Measurements from ENCODE around the gene SMOC1.

Gene SMOC1

GRCh38 chr14:69861025-69861569, 18.1 kb upstream of the SMOC1 start:
- no peak for DNase-seq (ENCODE audit: low read depth in 3 of 3)

DNA sequence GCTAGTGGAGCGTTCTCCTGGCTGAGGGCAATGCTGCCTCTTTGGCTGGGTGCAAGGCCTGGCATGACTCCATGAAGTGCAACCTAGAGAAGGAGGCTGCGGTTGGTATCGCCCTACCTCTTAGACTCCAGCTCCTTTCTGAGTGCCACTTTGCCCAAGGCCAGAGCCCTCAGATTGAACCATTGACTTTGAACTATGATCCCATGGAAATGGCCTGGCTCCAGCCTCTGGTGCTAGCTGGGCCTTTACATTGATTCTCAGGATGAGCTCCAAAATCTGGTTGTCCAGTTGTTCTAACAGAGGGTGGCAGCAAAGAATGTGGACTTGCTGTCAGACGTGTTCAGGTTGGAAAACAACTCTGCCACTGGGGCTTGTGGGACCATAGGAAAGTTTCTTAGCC, 16.1 kb upstream of the SMOC1 start:
- DNase-seq (ENCODE audit: low read depth in 3 of 3) = no peak

- no peak for DNase-seq (ENCODE audit: low read depth in 3 of 3)
Measured at GRCh38 chr14:69865701-69866365, 13.4 kb upstream of the SMOC1 start.

- DNase-seq (ENCODE audit: low read depth in 3 of 3) = no peak
Measured at GRCh38 chr14:69868363-69868963, 10.8 kb upstream of the SMOC1 start.

DNA sequence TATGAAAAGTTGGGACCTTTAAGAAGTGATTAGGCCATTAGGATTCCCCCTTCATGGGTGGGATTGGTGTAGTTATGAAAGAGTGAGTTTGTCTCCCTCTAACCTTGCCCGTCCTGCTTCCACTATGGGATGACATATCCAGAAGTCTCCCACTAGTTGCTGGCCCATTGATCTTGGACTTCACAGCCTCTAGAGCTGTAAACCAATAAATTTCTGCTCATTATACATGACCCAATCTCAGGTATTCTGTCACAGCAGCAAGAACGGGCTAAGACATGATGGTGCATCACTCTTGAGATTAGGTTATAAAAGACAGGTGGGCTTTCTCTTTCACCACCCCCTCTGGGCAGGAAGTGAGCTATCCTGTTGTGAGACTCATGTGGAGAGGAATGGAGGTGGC, 8.6 kb upstream of the SMOC1 start:
- no peak for DNase-seq (ENCODE audit: low read depth in 3 of 3)

GRCh38 chr14:69873877-69874780, 5.1 kb upstream of the SMOC1 start:
- no peak for DNase-seq (ENCODE audit: low read depth in 3 of 3)

GRCh38 chr14:69876221-69876847, 2.9 kb upstream of the SMOC1 start:
- DNase-seq (ENCODE audit: low read depth in 3 of 3) = no peak

DNA sequence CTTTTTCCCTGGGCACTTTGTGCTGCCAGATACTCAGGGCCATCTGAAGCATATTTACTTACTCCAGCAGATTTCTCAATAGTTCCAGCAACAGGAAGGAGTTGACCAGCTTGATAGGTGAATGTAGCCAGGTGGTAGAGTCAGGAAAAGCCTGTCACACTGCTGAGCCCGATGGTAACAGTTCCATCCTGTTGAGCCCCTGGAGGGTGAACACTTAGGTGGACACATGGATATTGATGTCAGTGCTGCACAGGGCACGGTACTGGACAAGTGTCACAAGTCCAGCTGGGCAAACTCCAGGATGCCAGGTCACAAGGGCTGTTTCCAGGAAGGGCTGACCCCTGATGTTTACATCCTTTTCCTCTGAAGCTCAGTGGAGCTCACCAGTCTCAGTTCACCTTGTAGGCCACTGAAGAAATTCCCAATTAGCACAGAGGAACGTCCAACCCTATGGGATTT, 2.3 kb upstream of the SMOC1 start:
- no peak for DNase-seq (ENCODE audit: low read depth in 3 of 3)

GRCh38 chr14:69877492-69877891, 1.7 kb upstream of the SMOC1 start:
- DNase-seq (ENCODE audit: low read depth in 3 of 3) = no peak

DNA sequence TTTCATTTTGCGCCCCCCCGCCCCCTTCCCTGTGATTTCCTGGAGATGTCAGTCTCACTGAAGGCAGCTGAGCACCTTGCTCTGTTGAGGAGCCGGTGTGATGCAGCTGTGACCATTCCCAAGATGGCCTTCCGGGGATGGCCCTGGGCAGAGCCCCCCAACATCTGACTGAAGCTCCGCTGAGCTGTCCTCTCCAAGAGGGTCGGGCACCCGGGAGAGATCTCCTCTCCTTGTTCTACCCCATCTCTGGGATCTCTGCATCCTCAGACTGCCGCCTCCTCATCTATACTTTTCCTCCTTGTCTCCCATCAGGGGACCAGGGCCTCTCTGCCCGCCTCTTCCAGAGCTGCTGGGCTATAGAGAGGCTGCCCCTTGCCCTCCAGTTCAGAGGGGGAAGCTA, 965 bp upstream of the SMOC1 start:
- DNase-seq (ENCODE audit: low read depth in 3 of 3) = no peak

DNA sequence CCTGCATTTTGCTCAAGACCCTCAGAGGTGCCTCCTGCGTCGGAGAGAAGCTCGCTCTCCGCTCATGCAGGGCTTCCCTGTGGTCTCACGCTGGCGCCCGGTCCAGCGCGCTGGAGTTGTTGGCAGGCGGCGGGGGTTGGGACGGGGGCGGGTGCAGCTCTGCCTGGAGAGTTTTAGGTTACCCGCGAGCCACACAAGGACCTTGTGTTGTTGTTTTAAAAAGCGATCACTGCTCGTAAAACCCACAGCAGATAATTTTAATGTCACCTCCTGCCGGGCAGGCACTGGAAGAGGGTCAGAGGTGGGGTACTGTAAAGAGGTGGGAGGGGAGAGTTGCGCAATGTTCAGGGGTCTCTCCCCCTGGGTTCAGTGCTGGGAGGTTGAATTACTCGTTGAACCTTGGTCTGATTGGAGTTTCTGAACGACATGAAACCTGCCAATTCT, 850 bp downstream of the SMOC1 start:
- no peak for DNase-seq (ENCODE audit: low read depth in 3 of 3)

- no peak for DNase-seq (ENCODE audit: low read depth in 3 of 3)
Measured at GRCh38 chr14:69880893-69881292, 1.7 kb downstream of the SMOC1 start.

DNA sequence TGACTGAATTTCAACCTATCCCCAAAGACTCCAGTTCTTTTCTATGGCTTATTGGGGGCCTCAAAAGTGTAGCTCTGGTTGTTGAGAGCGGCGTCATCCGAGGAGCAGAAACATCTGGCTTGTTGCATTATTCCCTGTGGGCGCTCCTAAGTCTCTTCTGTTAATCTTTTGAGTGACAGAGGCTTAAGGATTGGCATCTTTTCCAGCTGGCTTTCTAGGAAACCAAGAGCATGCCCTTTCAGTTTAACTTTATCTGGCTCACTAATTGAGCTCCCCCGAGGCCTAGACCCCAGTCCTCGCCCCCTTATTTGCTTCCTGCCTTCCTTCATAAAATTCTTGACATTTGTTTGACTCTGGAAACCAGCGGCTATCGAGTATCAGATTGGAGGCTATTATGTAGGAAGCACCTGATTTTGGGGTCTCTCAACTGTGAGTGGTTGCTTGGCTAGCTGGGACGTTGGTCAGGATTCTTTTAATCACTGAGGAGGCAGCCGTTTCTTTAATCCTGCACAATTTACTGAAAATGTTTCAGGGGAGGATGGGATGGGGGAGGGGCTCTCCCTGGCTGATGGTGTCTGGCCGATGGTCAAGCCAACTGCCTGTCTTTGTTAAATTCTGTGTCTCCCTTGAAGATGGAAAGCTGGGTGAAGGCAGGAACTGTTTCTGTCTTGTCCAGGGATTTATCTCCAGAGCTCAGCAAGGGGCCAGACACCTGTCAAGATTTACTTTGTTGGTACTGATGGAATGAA, 3.1 kb downstream of the SMOC1 start:
- no peak for DNase-seq (ENCODE audit: low read depth in 3 of 3)

- no peak for DNase-seq (ENCODE audit: low read depth in 3 of 3)
Measured at GRCh38 chr14:69882915-69883314, 3.7 kb downstream of the SMOC1 start.

DNA sequence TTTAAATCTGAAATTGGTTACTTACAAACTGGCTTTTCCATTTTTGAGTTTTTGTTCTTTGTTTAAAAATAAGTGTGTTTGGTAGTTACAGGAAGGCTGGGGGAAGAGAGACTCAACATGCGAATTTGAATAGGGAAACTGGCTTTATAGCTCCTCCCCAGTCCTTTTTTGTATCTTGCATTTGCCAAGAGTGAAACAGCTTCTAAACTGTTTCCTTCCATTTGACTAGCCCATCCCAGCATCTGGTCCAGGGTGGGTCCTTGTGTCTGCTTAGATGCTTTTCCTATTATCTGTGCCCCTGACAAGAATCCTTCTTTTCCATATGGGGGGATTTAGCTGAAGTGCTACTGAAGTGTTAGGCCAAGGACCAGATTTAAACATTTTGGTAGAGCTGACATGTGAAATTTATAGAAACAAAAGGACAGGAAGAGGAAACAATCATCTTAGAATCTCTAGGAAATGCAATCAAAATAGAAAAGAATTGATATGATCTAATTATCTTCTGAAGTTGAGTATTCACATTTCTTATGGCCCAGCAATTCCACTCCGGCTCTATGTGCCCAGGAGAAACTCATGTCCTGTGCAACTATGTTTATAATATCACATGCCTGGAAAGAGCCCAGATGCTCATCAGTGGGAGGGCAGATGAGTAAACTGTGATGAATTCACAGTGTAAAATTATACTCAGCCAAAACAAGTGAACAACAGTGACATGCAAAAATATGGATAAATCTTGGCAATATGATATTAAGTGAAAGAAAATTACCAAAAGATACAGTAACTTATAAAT, 7.4 kb downstream of the SMOC1 start:
- DNase-seq (ENCODE audit: low read depth in 3 of 3) = no peak

- DNase-seq (ENCODE audit: low read depth in 3 of 3) = no peak
Measured at GRCh38 chr14:69887740-69888657, 8.8 kb downstream of the SMOC1 start.

- DNase-seq (ENCODE audit: low read depth in 3 of 3) = no peak
Measured at GRCh38 chr14:69891422-69891821, 12.2 kb downstream of the SMOC1 start.

GRCh38 chr14:69895109-69895508, 15.9 kb downstream of the SMOC1 start:
- no peak for DNase-seq (ENCODE audit: low read depth in 3 of 3)

GRCh38 chr14:69896080-69896479, 16.9 kb downstream of the SMOC1 start:
- no peak for DNase-seq (ENCODE audit: low read depth in 3 of 3)

All from stimulated activated CD4-positive, alpha-beta T cell treated with anti-CD3 and anti-CD28 coated beads, TNF-alpha, amount 100 ng/mL, for 24 hours (primary cell).